Hepatocyte (in vitro differentiated cells): ENCODE results near the gene ZNF79.

Source experiments
- CTCF ChIP-seq: fragments of 200-600 bp; sonication (generic); IDR thresholded peaks from 2 replicates; pipeline ENCODE4 v1.5.1; 2016; ENCODE audit warnings: antibody characterized with exemption, mild to moderate bottlenecking; ENCODE audit not compliant: poor library complexity
- EZH2 ChIP-seq: fragments of 200-600 bp; sonication (generic); IDR thresholded peaks from 2 replicates; pipeline ENCODE4 v1.6.1; 2016; ENCODE audit warnings: antibody characterized with exemption, mild to moderate bottlenecking, borderline replicate concordance

GRCh38 chr9:127392976-127393375 is 31.2 kb upstream of the ZNF79 start:
- no peak for TF ChIP-seq CTCF
- no peak for TF ChIP-seq EZH2
